H54 (cell line): ENCODE results near the gene BRAF.

ENCODE experiments used
- DNase-seq: peaks from one replicate; pipeline ENCODE4 v3.0.0; 2011; ENCODE audit warnings: low spot score, mixed read lengths; ENCODE audit not compliant: insufficient read length
- FAIRE-seq: peaks from 3 replicates; lab custom pipeline; 2011; peaks lifted over from hg19 to GRCh38; lab: Jason Lieb, UNC
- POLR2A ChIP-seq: IDR thresholded peaks from 2 replicates; pipeline ENCODE4 v1.6.1; 2011; ENCODE audit warnings: low read depth, mild to moderate bottlenecking, low read length

Gene BRAF

DNA sequence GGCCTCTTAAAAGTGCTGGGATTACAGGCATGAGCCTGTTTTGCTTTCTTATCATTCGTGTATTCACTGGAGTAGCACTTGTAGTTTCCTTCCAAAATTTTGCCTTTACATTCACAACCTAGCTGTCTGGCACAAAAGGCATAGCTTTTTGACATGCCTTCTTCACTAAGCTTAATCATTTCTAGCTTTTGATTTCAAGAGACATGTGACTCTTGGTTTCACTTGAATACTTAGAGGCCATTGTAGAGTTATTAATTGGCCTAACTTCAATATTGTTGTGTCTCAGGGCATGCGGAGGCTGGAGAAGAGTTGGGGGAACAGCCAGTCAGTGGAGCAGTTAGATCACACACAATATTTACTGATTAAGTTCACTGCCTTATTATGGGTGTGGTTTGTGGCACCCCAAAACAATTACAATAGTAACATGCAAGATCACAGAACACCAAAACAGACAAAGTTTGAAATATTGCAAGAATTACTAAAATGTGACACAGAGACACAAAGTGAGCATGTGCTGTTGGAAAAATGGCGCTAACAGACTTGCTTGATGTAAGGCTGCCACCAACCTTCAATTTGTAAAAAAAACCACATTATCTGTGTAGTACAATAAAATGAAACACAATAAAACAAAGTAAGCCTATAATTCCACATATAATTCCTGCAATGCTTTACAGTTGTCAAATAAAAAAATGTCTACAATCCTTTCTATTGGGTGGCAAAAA is 43.1 kb downstream of the BRAF start:
- FAIRE-seq: peak; percentile 53
- no peak for DNase-seq
- no peak for TF ChIP-seq POLR2A

DNA sequence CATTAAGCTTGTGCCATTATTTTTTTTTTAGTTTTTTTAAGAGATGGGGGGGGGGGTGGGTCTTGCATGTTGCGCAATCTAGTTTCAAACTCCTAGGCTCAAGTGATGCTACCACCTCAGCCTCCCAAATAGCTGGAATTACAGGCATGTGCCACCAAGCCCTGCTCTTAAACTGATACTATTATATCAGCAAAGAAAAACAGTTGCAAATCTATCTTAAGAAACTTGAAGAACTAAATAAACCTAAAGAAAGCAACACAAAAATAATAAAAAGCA is 47.5 kb downstream of the BRAF start:
- no peak for TF ChIP-seq POLR2A
- no peak for DNase-seq
- no peak for FAIRE-seq

DNA sequence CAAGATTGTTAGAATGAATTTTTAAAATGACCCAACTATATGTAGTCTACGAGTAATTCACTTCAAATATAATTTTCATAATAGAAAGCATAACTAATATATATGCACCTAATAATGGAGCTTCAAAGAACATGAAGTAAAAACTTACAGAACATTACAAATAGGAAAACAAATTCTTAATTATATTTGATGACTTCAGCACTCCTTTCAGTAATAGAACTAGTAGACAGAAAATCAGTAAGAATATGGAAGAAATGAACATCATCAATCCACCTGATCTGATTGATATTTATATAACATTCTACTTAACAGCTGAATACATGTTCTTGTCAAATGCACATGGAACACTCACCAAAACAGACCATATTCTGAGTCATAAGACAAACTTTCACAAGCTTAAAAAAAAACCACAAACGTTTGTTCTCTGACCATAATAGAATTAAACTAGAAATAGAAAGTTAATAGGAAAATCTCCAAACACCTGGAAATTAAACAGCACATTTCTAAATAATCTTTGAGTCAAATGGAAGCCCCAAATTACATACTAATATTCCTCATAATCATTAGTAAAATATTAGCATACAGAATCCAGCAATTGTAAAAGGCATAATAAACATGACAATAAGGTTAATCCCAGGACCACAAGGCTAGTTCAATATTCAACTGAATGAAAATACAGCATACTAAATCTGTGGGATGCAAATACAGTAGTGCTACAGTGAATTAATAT is 48.0 kb downstream of the BRAF start:
- no peak for DNase-seq
- peak; percentile 73 for FAIRE-seq

DNA sequence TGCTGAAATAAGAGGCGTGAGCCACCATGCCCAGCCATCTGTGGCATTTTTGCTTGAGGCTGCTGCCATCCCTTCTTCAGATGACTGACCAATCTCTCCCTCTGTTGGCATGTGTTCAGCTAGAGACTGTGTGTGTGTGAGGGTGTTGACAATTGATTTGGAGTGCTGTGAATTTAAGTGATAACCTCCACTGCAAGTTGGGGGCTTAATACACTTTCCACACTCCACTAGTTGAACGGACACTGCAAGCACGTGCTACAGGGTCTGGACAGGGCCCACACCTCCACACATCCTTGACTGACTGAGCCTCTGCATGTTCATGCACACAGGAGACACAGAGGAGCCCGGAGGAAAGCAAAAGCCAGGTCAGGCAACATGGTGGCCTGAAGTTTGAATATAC is 51.3 kb downstream of the BRAF start:
- FAIRE-seq (no peak), DNase-seq (no peak)
- no peak for TF ChIP-seq POLR2A

More for the DNA sequence above, 48.0 kb downstream of the BRAF start:
- TF ChIP-seq POLR2A: no peak

DNA sequence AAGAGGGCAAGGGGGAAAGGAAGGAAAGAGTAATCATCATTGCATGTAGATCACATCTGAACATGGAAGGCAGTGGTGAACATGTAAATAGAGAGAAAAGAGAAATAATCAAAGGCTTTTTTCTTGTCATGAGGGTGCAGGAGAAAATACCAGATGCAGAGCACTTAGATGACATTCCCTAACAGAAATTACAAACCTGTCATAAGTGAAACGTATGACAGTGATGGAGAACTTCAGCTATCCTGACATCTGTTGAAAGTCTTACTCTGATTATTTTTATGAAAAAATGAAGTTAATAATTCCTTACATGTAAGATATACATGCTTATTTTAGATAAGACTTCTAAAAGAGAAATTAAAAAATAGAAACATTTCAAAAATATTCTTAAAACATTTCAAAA is 54.7 kb downstream of the BRAF start:
- FAIRE-seq (no peak), DNase-seq (no peak)
- TF ChIP-seq POLR2A: no peak

DNA sequence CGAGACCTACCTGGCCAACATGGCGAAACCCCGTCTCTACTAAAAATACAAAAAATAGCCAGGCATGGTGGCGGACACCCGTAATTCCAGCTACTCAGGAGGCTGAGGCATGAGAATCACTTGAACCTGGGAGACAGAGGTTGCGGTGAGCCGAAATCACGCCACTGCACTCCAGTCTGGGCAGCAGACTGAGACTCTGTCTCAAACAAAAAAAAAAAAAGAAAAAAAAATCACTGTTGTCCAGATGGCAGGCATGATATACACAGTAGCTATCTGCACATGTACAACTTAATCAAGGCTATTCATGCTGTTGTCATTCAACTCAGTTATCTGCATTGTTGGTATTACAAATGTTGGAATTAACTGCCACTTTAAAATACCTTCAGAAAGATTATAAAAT is 55.3 kb downstream of the BRAF start:
- DNase-seq (no peak), FAIRE-seq (no peak)
- TF ChIP-seq POLR2A: no peak

DNA sequence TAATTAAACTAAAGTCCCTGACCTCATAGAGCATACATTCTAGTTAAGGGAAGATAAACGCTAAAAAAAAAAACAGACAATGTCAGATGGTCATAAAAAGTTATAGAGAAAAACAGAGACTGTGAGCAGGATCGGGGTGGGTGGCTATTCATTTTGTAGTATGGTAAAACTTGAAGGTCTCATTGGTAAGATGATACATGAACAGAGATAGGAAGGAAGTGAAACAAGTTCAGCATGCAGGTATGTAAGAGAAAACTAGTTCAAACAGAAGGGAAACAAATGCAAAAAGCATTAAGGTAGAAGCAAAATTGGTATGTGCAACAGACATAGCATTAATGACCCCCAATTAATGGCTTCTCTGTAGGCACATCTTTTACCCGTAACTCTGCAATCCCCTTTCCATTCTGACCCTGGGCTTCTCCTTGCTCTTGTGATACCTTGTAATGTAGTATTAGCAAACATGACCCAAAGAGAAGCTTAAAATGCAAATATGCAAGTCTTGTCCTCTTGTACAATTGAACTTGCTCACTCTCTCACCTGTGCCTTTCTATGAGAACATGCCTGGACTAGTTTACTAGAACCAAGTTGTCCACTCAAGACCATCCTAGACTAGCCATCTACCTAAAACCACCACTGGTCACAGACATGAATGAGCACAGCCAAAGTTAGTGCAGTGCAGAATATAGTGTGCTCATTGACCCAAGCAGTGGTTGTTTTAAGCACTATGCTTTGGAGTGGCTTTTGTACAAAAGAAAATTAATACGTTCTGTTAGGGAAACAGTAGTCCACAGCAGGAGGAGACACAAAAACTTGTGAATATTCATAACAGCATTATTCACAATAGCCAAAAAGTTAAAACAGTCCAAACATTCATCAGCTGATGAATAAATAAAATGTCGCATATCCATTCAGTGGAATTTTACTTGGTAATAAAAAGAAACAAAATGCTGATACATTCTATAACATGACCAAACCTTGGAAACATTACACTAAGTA is 57.0 kb downstream of the BRAF start:
- DNase-seq: no peak
- FAIRE-seq: no peak
- no peak for TF ChIP-seq POLR2A

DNA sequence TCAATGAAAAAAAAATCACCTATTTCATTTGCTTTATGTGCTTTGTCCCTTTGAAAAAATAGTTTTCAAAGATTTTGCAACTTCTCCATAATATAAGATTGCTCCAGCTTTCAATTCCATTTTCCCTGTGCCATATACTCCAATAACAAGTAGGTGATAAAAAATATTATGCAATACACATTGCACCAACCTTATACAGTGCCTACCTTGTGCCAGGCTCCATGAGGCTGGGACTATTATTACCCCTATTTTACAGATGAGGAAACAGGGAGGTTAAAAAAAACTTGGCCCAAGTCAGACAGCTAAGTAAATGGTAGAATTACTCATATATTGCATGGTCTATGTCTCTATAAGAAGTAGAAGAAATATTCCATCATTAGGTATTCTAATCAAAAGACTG is 57.8 kb downstream of the BRAF start:
- DNase-seq (no peak), FAIRE-seq (no peak)
- no peak for TF ChIP-seq POLR2A

DNA sequence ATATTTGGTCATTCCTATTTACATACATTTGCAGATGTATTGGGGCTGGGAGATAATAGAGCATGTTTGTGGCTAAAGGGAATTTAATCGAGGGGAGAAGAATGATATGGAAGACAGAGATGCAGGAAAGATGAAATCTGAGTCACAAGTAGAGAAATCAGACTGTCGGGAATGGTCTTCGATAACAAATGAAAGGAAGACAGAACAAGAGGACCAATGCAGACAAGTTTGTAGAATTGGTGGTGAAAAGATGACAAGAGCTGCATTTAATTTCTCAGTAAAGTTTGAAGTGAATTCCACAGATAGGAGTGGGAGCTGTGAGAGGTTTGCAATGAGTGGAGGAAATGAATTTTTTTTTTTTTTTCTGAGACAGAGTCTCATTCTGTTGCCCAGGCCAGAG is 60.0 kb downstream of the BRAF start:
- DNase-seq: no peak
- TF ChIP-seq POLR2A: no peak
- no peak for FAIRE-seq

DNA sequence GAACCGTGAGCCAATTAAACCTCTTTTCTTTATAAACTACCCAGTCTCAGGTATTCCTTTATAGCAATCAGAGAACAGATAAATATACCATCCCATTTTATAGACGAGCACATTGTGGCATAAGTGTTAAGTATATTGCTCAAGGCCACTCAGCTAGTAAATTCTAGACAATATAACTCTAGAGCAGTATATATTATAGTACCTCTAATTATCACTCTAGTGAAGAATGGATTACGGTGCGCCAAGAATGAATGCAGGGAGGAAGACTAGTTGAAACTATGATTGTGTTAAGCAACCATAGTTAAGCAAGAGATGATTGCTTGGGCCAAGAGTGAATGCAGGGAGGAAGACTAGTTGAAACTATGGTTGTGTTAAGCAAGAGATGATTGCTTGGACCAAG is 60.9 kb downstream of the BRAF start:
- TF ChIP-seq POLR2A: no peak
- FAIRE-seq: no peak
- DNase-seq: no peak

DNA sequence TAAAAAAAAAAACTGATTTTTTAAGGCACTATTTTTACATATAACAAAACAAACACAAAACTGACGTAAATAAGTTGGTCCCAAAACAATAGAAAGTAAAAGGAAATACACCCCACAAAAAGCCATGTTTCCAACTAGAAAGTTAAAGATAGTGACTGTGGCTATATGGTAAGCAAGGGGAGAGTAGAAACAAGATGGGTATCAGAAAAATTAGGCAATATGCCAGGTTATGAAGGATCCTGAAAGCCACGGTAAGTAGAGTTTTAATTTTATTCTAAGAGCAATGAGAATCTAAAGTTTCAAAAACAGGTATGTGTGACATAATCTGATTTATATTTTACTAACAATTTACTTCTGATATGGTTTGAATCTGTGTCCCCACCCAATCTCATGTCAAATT is 61.5 kb downstream of the BRAF start:
- DNase-seq (no peak), FAIRE-seq (no peak)
- no peak for TF ChIP-seq POLR2A

DNA sequence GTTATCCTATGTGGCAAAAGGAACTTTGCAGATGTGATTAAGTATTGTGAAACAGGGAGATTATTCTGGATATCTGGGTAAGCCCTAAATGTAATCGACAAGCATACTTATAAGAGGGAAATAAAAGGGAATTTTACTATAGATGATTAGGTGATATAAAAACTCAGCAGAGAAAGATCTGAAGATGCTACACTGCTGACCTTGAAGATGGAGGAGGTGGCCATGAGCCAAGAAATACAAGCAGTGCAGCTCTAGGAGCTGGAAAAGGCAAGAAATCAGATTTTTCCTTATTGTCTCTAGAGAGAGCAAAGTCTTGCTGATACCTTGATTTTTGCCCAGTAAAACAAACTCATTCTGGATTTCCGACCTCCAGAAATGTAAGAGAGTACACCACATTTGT is 67.7 kb downstream of the BRAF start:
- FAIRE-seq (no peak), DNase-seq (no peak)
- no peak for TF ChIP-seq POLR2A

DNA sequence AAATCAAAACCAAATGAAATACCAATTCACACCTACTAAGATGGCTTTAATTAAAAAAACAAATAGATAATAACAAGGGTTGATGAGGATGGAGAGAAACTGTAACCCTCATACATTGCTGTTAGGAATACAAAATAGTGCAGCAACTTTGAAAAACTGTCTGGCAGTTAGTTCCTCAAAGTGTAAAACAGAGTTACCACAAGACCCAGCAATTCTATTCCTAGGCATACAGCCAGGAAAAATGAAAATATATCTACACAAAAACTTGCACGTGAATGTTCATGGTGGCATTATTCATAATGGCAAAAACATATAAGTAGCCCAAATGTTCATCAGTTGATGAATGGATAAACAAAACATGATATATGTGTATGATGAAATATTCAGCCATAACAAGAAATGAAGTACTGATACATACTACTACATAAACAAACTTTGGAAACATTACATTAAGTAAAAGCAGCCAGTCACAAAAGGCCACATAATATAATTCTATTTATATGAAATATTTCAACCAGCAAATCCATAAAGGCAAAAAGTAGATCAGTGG is 83.5 kb downstream of the BRAF start:
- DNase-seq (no peak), FAIRE-seq (peak; percentile 62)
- no peak for TF ChIP-seq POLR2A

DNA sequence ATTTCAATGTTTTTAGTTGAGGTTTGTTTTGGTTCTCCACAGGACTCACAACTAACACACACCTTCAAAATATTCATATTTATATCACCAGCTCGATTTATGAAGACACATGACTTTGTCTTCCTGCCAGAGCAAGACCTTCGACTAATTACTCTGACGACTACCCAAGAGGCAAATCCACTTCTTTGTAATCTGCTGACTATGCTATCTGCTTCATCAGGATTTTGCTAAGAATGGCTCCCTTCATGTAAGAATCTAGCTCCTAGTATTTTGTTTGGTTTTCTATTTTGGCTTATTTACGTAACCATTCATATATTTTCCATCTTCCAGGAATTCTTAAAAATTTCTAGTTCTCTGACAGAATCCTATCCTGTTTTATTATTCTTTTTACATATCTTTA is 93.0 kb downstream of the BRAF start:
- no peak for TF ChIP-seq POLR2A
- DNase-seq (no peak), FAIRE-seq (no peak)
